Measurements from ENCODE around the gene CRISPLD2.

Gene CRISPLD2

DNA sequence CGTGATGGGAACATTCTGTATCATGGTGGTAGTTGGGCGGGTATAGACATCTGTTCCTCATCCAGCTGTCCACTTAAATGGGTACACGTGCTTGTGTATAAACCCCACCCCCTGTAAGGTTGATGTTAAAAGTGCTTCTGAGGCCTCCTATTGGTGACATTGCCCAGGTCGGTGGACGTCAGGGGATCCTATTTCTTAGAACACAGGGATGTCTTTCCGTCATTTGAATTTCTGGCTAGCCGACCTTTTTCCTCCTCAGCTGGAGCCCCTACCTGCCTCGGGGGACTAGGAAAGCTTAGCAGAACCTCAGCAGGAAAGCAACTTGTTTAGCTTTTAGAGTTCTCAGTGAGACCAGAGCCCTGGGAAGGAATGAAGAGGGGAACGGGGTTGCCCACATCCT, 16.6 kb upstream of the CRISPLD2 start:
- DNase-seq, result no peak

GRCh38 chr16:84804326-84804725, 15.5 kb upstream of the CRISPLD2 start:
- no peak for DNase-seq

DNA sequence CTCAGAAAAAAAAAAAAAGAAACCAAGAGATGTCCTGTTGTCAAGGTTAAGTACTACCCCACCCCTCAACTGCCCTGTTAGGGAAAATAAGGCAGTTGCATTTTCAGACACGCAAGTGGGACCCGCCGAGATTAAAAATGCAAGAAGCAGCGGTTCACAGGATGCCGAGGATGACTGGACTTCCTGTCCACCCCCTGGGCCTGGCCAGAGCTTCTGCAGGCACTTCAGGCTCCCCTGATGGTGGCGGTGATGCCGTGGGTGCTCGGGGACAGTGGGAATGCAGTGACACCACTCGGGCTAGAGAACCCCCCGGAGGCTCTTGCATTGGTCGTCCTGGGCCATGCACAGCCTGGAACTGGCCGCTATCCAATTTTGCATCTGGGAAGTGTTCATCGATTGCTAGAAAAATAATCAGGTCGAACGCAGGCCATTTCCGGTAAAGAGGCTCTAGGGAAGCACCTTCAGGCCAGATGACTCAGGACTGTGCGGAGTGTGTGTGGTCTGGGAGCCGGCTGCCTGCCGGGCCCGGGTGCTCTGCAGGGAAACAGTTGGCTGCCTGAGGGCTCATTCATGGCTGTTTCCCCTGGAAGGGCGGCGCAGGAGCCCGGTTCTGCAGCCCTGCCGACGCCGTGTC, 13.4 kb upstream of the CRISPLD2 start:
- no peak for DNase-seq

DNA sequence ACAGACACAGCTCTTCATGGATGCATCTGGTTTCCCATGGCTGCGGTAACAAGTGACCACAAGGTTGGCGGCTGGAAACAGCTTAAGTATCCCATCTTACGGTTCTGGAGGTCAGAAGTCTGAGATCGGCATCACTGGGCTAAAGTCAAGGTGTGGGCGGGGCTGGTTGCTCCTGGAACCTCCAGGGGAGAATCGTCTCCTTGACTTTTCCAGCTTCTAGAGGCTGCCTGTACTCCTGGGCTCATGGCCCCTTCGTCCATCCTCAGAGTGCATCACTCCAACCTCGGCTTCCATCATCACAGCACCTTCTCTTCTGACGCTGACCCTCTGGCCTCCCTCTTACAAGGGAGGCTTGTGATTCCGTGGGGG, 12.9 kb upstream of the CRISPLD2 start:
- no peak for DNase-seq

DNA sequence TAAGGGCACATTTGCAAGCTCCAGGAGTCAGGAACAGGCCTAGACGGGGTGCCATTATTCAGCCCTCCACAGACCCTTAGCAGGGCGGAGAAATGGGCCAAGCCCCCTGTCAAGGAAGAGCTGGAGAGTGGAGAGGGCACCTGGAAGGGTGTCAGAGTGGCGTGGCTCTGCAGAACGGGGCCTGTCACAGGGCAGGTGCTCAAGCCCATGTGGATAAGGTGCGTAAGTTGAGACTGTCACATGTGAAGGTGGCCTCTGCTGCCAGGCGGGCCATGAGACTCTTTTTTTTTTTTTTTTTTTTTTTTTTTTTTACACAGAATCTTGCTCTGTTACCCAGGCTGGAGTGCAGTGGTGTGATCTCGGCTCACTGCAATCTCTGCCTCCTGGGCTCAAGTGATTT, 12.0 kb upstream of the CRISPLD2 start:
- DNase-seq, result no peak

DNA sequence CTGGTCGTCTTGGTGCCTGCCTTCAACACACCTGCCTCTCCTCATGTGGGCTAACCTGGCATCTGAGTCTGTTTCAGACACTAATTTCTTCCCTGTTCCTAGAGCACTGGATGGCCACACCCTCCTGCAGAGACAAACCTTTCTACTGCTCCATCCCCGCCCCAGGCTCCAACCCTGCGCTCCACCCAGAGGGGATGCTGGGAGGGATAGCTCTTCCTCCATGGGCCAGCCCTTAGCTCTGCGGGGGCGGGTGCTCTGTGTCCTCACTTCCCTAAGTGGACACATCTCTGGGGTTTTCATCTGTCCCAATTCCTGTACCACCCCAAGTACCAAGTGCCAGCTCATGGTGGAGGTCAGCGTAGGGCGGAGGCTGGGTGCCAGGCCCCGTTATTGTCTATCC, 11.0 kb upstream of the CRISPLD2 start:
- DNase-seq, result peak; percentile 0

DNA sequence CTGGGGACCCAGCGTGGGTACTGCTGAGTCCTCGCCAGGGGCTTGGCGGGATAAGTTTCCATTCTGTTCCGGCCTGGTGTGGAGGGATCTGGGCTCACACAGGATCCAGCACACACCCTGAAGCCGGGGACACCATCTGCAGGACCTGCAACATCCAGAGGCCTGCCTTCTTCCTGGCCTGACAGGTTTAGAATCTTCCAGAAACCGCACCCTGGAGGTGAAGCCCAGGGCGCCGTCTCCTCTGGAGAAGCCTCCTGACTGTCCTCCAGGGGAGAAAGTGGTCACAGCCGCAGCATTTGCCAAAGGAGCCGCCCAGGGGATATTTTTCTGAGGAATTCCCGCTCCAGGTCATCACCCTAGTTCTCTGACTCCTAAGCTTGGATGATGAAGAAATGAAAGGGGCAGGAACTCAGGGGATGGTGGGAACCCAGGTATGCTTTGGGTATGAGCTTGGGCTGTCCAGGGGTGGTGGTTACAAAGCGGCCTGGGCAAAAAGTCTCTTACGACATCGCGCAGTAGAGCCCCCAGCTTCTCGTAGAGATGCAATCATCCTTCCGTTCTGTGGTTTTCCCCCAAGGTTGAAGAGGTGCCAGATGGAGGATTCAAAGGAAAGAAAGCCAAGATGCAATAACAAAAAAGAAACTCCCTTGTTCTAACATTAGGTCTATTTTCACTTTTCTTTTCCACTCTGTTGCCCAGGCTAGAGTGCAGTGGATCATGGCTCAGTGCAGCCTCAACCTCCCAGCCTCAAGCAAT, 9.1 kb upstream of the CRISPLD2 start:
- DNase-seq, result no peak

GRCh38 chr16:84811529-84811928, 8.3 kb upstream of the CRISPLD2 start:
- no peak for DNase-seq

- no peak for DNase-seq
Observed at GRCh38 chr16:84813141-84813934, 6.4 kb upstream of the CRISPLD2 start.

DNA sequence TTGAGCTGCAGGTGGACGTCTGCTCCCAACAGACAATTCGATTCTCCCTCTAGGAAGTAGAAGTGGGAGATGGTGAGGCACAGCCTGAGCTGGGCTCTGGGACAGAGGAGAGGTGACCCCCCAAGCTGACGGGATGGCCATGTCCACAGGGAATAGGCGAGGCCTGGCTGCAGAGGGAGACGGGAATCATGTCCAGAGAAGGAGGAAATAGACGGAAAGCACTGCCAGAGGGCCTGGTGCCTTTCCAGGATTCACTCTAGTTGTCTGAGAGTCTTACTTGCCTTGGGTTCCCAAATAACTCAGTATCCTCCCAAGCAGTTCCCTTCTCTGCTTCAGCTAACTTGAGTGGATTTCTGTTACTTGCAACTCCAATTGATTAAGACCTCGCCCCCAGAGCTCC, 4.3 kb upstream of the CRISPLD2 start:
- DNase-seq, result no peak

- no peak for DNase-seq
Observed at GRCh38 chr16:84816023-84816422, 3.8 kb upstream of the CRISPLD2 start.

DNA sequence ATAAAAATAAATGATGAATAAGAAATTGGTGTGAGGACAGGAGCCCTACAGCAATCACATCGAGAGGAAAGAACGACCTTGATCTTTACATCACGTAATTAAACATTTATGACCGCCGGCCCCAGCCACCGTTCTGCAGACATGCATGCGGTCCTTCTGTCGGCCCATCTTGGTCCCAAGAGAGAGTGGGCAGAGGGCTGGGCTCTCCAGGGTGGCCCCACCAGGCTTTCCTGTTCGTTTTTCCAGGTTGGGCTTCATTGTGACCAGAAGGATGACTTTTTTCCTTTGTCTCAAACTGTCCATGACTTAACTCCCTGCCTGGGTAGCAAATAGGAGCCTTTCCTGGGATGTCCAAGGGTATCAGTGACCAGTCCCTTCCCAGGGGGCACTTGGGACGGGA, 3.3 kb upstream of the CRISPLD2 start:
- no peak for DNase-seq

GRCh38 chr16:84817206-84817605, 2.6 kb upstream of the CRISPLD2 start:
- DNase-seq, result no peak

DNA sequence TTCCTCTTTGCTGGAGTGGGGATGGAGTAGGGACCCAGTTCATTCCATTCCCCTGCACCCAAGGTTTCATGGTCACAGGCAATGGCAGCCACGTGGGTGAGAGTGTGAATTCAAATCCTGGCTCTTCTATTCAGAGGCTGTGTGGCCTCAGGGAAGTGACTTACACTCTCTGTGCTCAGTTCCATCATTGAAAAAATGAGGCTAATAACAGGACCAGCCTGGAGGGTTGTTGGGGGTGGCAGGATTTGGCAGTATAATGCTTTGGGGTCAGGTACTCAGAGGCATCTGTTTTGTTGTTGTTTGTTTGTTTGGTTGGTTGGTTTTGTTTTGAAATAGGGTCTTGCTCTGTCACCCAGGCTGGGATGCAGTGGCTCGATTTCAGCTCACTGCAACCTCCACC, 2.2 kb upstream of the CRISPLD2 start:
- DNase-seq, result no peak

DNA sequence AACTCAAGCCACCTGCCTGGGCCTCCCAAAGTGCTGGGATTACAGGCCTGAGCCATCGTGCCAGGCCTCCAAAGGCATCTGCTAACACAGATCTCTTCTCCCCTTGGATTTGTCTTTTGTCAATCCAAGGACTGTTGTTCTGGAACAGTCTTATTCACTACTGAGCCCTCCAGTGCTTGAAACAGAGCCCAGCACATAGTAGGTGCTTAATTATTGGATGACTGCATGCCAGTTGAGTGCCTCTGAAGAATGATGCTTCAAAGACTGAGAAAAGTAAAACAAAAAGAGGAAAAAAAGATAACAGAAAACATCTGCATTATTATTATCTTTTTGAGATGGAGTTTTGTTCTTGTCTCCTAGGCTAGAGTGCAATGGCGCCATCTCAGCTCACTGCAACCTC, 1.7 kb upstream of the CRISPLD2 start:
- no peak for DNase-seq

DNA sequence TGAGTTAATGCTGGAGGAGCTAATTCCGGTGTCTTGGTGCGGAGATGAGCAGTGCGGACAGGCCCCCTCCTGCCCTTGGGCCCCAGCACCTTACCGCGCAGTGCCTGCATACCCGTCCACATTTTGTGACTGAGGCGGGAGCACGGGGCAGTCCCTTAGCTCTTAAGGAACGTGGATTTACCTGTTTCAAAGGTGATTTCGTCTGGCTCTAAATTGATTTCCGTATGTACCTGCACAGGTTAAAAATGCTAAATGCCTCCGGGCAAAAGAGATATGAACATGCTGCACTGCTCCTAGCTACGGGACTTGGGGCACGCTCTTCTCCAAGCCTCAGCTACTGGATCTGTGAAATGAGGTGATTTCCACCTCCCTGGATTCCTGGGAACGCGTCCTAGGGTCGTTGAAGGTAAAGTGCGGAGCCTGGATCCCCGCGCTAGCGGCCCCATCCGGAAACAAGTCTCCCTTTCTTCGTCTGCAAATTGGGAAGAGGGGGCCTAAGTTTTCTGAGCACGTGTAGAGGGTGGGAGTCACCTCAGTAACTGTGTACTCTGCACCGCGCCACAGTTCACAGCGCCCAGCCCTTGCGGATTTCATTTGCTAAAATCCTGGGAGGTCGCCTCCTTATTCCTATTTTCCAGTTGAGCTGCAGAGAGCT, 669 bp upstream of the CRISPLD2 start:
- DNase-seq, result peak; percentile 3

DNA sequence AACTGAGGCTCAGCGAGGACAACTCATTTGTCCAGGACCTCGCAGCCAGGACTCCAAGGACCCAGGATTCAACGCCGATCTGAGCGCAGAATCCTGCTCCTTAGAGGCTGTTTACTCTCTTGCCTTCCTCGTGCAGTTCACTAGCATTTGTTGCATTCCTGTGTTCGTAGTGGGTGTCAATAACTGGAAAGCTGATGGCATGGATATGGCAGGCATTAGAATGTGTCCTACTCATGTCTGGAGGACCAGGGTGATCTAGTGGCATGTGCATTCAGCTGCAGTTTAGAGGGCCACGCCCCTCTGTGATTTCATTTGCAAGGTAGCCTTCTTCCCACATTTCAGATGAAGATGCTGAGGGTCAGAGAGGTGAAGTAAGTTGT, 510 bp downstream of the CRISPLD2 start:
- DNase-seq, result no peak

DNA sequence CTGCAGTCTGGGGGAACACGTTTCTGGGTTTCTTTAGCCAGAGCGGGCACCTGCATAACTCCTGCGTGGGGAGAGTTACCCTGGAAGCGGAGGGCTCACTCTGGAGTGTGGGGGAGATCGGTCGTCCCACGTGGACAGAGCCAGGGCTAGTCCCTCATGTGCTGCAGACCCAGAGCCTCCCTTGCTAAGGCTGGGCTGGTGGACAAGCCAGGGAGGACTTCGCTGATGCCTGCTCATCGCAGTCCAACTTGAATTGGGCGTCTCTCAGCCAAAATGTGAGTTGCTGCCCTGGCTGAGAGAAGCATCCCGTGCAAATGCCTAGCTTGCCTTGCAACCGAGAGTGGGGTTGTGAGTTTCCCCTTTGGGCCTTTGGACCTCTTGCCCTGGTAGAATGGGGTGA, 986 bp downstream of the CRISPLD2 start:
- DNase-seq, result no peak

- no peak for DNase-seq
Observed at GRCh38 chr16:84821179-84821578, 1.4 kb downstream of the CRISPLD2 start.

DNA sequence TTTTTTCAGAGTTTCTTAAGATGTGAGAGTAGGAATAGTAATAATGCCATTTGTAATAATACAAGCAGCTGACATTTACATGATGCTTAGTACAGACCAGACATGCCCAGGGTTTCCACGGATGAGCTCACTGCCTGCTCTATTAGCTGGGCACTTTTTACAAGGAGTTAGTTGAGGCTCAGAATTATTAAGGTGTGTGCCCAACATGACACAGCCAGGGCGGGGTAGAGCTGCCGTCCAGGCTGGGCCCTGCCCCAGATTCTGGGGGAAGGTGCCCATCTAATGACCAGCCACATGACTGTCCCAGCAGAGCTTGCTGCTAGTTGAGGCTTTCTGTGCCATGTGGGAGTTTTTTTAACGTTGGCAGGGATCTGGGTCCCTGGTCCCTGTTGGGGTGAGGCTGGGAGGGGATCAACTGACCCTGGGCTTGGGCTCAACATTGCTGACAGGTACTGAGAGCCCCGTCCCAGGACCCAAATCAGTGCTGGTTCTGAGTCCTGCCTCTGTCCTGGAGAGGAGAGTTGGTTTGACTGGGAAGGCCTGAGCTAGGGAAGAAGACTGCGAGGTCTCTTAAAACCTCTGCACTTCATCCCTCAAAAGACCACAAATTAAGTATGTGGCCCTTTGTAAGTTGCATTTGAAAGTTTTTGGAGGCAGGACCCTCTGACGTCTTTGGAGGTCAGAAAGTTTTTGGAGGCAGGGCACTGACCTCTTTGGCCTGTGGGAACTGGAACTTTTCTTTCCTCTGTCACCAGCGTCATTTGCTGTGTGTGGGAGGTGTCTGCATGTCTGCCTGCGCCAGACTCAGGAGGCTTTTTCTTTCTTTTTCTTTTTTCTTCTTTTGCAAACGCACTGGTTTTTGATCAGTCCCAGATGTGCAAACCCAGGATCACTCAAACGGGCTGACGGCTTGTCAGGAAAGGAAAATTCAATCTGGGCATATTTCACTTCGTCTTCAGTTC, 2.2 kb downstream of the CRISPLD2 start:
- DNase-seq, result no peak

GRCh38 chr16:84822990-84823389, 3.2 kb downstream of the CRISPLD2 start:
- no peak for DNase-seq

DNA sequence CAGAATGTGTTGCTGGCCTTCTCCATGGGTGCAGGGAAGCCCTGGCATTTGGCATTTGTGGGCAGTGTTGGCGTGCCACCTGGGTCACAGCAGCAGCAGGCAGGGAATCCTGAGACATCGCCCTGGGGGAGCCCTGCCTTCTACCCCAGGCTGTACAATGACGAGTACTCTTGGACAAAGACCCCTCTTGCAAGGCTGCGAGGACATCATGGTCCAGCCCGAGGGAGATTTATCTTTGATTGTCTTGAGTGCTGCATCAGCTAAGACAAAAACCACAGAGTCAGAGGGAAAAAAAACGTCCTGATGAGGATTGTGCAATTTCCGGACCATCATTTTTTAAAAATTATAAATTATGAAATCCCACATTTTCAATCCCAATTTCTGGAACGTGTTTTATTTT, 3.7 kb downstream of the CRISPLD2 start:
- no peak for DNase-seq

All from NCI-H146 (cell line).